ENCODE results near the gene ASAP2.

ASAP2 gene

DNA sequence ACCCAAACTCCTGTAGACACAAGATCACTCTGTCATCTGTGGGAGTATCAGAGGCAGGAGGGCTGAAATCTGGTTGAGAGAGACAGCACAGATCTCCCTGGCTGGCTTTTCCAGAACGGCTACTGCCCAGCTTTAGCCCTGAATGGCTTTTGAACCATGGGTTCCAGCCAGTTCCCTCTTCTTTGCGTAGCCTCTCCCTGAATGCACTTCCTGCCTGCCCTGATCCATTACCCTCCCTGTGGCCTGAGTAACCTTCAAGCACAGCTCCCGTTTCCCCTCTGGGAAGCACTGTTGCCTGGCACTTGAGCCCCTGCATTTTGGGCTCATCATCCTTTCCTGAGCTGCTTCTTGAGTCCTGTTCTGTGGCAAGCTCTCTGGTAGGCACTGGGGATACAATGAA is 68.8 kb downstream of the ASAP2 start:
- no peak for DNase-seq (ENCODE audit: low spot score)

DNA sequence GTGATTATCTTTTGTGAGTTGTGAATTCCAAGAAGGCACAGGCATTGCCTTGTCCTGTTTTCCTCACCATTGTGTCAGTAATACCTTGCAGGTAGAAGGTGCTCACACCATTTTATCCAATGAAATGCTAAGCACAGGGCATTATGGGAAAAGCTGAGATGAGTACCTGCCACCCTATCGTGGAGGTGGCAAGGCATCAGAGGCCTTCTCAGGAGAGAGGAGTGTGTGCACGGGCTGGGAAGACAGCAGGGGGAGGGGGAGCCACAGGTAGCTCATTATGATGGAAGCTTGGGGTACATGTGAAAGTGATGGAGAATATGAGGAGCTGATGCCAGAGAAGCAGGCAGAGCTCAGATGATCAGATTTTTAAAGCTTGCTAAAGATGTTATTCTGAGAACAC is 69.5 kb downstream of the ASAP2 start:
- DNase-seq (ENCODE audit: low spot score): no peak

DNA sequence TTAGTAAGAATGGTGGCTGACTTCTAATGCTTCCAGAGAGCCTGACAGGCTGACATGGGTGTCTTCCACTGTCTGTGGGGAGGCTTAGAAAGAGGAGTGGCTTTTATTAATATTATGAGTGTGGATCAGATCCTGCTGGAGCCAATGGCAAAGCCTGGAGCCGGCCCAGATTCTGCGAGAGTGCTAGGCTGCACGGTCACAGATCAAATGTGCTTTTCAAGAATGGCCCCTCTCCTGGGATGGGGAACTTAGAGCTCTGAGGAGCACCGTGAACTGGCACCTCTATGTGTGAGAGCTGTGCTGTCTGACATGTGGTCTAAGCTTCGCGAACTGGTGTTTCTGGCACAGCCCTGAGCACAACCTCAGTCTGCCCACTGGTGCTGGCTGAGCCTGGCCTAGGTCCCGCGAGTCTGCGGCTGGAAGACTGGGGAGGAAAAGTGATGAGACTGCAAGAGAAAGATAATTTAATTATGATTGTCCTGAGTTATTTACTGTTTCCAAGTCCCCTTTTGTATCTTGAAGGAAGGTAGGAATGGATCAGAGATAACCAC is 70.4 kb downstream of the ASAP2 start:
- no peak for DNase-seq (ENCODE audit: low spot score)

DNA sequence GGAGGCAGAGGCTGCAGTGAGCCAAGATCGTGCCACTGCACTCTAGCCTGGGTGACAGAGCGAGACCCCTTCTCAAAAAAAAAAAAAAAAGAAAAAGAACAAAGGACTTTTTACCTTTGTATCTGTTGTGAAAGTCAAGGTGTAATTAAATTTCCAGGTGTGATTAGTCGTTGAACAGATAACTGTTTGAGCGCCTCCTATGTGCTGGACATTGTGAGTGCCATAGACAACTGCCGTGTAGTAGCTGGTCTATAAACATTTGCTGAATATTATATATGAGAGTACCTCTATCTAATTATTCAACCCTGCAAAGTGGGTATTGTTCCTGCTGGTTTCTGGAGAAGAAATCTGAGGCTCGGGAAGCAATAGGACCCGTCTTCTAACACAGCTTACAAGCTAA is 71.8 kb downstream of the ASAP2 start:
- DNase-seq (ENCODE audit: low spot score): no peak

DNA sequence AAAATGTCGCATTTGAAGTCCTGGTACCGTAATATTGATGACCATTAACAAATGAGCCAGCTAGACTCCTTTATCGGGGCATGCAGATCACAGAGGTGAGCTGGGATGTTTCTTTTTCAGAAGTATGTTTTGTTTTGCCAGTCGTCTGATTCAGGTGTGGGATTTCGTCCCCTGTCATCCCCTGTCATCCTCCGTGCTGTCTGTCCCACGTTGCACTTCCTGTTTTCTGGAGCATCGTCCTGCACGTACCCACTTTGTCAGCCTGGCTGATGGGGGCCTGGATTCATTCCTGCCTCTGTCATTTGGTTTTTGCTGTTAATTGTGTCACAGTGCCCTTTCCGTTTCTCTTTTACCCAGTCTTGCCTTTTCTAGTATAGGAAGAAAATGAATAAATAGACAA is 72.8 kb downstream of the ASAP2 start:
- DNase-seq (ENCODE audit: low spot score): no peak

DNA sequence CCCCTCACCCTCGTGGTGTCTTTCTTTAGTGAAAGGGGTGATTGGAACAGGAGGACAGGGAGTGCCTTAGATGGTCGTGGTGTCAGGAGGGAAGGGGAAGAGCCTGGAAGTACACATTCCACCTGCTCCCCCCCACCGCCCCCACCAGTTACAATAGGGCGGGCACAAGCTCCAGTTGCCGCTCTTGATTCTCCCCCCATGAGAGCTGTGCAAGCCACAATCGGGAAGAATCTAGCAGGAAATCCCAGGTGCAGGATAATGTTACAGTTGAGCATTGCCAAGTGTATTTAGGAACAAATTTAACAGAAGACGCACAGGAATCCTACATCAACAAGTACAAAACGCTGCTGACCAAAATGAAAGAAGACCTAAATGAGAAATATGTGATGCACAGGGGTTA is 73.6 kb downstream of the ASAP2 start:
- no peak for DNase-seq (ENCODE audit: low spot score)

DNA sequence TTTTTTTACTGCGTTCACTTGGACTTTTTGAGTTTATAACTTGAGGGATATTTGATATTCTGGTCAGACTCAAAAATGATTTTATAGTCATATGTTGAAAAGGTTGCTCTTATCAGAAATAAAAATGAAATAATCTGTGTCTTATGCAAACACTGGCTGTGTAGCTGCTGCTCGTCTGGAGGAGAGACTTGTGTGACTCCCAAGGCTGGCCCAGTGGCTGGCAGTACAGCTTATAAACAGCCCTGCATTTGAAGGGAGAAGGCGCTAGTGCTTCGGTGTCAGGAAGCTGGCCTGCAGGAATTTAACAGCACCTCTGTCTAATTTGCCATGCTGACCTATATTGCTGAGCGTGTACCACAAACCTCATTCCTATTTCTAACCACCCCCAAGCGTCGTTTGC is 74.5 kb downstream of the ASAP2 start:
- DNase-seq (ENCODE audit: low spot score): no peak

DNA sequence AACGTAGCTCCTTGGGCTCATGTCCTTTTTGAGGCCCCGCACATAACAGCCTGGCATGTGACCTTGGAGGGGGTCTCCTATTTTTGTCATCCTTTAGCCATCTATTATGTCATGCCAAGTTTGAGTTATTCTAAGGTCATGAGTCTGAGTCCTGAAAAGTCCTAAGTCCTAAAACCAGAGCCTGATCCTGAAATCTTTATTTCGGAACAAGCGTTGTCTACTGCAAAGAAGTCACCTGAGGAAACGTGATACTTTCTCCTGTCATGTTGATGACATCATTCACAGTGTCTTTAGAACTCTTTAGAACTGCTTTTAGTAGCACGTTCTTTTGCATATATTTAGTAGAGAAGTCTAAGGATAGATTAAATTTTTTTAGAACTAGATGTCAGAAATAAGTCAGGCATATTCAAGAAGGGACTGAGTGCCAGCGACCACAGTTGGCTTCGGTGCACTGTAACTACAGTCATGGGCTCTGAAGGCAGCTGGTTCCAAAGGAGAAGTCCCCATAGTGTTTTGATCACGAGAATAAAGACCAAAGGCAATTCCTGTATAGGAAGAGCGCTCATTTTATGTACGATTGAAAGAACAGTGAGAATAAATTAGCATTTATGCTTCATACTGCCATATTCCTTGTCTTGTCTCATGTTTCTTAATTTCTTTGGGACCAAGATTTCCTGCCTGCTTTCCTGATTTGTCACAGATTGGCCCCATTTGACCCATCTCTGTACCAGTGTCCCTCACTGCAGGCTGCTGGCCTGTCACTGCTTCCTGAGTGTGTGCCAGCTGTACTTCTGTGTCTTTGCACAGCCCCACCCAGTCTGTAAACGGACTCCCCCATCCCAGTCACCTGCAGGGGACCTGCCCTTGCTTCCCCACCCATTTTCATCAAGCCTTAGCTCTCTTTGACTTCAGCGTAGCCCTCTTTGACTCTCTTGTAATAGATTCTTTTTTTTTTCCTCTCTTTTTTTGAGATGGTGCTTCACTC is 75.8 kb downstream of the ASAP2 start:
- DNase-seq (ENCODE audit: low spot score): no peak

DNA sequence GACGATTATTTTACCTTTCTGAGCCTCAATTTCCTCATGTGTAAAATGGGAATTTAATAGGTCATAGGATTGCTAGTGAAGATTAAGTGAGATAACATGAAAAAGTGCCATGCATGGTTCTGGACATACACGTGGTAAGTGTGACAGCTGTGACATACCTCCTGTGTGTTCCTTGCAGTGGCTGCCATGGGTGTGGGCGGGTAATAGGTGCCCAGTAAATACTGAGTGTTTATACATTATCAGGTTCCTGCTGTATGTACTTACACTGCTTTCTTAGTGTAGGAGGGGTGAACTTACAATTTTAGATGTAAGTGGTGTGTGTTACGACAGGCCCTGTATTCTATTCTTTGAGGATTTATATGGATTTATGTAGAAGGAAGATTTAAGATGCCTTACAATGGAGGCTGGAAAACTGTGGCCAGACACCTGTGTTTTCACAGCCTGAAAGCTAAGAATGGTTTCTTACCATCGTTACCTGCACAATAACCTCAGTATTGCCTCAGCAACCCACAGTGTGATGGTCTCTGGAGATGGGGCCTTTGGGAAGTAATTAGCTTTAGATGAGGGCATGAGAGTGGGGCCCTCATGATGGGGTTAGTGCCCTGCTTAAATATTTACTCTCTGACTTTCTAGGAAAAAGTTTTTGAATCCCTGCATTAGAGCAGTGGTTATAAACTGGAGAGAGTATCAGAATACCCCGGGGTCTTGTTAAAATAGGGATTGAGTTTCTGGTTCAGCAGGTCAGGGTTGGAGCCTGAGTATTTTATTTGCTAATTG is 78.1 kb downstream of the ASAP2 start:
- DNase-seq (ENCODE audit: low spot score): no peak

DNA sequence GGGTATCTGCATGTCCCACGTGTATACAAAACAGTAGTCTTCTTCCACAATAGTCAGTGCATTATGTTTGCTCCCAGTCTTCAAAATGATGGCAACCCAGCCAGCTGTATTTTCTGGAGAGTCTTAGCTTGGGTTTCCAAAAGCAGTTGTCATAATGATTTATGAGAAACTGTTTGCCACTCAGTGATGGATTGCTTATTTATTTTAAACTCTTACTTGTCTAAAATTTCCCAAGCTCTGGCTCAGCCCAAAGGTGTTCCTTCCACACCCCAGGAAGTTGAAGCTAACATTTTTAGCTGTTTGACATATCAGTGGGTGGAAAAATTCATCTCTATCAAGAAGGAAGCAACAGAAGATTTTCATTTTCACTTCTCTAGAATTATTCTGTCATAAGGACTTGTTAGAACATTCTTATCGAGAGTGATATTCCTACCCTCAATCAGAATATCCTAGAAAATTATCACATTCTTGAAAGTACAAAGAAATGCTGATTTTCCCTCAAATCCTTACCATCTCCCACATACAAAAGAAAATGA is 78.8 kb downstream of the ASAP2 start:
- DNase-seq (ENCODE audit: low spot score): no peak

DNA sequence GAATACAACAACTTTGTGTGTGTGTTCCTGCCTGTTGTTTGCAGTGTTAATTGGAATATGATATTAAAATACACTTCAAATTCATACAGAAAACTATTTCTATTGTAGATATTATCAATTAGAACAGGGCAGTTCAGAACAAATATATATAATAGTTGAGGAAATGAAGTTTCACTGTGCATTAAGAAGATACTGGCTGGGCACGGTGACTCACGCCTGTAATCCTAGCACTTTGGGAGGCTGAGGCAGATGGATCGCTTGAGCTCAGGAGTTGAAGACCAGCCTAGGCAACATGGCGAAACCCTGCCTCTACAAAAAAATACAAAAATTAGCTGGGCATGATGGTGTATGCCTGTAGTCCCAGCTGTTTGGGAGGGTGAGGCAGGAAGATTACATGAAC is 79.3 kb downstream of the ASAP2 start:
- no peak for DNase-seq (ENCODE audit: low spot score)

DNA sequence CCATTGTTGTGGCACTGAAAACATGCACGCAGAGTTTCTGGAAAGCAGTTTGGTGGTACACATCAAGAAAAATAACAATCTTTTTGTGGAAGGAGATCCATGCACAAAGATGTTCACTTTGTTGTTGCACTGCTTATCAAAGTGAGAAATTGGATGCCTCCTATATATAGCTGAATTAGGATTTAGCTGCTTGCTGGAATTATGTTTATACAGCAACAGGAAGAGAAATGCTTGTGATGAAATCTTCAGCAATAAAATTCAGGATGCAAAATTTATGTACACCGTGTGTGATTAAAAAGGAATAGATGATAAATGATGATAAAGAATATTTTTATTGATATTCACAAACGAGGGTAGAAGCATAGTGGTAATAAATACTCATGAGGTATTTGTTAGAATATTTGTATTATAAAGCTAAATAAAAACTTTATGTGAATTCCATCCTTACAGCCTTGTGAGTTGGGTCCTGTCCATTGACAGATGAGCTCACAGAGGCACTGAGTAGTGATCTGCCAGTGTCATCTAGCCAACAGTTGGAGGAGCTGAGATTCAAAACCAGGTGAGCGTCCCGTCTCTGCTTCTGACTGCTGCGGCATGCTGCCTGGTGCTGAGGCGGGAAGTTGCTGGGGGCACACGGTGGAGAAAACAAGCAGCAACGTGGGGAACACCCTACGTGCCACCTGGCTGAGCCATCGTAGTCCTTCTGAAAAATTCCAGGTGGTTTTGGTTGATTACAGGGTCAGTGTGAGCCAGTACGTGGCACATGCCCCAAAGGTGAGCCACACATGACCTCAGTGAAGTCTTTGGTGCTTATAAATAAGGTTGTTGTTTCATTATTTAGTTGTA is 80.2 kb downstream of the ASAP2 start:
- DNase-seq (ENCODE audit: low spot score): no peak

DNA sequence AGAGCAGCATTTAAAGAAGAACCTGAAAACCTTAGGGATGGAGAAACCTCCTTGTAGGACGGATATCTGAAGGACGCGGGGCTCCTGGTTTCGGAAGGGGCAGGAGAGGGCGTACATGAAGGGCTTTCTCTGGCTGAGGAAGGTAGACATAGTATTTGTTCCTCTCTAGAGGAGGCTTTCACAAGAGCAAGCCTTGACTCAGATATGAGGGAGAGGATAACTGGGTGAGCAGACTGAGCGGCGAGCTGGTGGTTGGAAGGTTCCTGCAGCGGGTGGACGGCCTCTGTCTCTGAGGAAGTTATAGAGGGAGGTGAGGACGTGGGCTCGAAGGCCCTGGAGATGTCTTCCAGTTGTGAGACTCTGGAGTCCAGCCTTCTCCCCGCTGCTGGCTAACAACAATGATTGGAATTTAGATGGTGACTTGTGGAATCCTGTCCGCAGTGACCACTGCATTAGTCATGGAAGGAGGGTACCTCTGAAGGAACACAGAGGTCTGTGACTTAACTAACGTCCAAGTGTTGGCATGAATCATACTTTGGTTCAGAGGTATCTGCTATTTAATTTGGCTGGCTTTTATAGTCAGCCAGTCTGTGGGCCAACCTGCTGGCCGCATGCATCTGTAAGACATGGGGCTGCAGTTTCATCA is 80.9 kb downstream of the ASAP2 start:
- no peak for DNase-seq (ENCODE audit: low spot score)

DNA sequence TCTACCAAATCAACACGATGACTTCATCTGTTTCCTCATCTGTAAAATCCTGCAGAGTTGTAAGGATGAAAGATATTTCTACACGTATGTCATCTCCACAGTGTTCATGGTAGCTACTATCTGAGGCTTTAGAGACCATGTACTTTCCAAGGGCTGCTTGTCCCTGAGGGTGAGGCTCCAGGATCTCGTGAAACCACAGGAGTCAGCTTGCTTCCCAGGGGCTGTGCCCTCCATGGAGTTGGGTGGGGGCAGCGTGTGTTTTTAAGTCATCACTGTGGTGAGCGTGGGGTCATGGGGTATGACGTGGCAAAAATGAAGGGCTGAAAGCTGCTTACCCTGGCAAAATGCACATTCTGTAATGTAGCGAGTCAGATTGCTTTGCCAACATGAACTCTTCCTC is 81.6 kb downstream of the ASAP2 start:
- DNase-seq (ENCODE audit: low spot score): no peak

DNA sequence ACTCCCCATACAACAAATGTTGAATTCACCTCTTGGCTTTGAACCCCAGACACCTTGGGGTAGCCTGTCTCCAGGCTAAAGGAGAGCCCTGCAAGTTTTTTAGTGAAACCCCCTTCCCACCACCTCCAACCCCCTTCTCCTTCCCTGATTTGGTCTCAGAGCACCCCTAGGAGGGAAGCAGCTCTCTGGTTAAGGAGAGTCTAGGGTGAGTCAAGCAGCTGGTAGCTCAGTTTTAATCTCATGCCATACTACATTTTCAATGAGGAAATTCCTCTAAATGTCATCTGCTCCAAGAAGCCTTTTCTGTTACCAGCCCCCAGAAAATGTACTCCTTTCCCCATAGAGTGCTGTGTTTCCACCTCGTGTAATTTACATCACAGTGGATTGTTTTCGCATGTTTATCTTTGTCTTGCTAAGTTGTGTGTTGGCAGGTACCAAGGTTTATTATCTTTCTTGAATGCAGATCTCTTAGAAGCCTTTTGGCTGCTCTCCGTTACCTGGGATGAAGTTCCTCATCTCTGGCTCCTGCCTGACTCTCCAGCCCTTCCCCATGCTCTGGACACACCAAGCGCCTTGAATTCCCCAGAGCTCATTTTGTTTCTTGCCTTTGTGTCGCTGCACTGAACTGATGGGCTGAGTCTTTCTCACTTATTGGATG is 82.2 kb downstream of the ASAP2 start:
- no peak for DNase-seq (ENCODE audit: low spot score)

DNA sequence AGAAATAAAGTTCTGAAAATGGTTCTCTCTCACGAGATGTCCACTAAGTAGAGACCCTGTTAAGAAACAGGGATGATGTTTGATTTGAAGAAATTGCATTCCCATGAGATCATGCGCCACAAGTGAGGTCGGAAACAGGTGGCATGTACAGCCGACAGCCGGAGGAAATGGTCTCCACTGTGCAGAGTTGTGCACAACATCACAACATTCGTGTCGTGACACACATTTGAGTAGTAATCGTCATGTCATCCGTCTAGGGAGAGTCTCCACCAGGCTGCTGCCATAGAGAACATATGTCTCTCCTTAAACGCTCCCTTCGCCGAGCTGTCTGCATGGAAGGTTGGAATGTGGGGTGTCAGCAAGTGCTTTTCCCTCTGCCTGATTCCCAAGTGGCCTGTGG is 84.7 kb downstream of the ASAP2 start:
- no peak for DNase-seq (ENCODE audit: low spot score)

DNA sequence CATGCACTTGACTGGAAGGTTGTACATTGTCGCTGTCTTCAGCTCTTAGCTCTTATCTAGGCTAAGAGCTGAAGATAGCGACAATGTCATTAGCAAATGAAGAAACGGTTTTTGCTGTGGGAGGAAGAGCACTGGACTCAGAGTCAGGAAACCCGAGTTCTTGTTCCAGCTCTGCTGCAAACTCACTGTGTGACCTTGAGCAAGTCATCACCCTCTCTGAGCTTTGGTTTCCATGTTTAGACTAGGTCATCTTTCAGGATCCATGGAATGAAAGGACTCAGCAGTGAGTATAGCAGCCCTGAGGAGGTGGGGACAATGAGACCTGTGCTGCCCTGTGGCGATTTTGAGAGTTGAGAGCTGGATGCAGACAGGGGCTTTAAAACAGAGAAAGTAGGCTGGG is 85.3 kb downstream of the ASAP2 start:
- DNase-seq (ENCODE audit: low spot score): no peak

DNA sequence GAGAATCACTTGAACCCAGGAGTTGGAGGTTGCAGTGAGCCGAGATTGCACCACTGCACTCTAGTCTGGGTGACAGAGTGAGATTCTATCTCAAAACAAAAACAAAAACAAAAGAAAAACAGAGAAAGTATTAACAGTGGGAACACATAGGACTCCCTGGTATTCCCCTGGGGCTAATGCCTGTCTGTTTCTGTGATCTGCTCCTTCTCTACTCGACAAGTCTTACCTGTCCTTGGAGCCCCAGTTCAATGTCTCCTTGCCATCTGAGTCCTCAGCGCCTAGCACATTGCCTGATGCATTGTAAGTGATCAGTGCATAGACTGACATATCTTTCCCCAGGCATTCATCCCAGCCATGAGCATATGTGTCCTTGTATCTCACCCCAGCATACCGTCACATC is 85.8 kb downstream of the ASAP2 start:
- no peak for DNase-seq (ENCODE audit: low spot score)

DNA sequence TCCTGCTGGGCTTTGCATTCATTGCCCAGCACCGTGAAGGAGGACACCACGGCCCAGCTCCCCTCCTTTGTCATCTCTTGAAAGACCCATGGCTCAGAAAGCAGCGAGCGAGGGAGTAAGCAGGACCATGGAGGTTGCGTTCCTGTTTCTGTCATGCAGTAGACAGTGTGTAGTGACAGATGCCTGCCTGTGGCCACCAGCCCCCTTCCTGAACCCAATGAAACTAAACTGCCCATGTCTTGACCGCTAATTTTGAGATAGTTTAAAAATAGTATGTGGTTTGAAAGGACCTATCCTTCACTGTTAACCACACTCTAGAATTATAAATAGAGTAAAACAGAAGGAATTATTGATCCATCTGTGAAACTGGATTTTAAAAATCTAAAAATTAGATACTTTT is 88.2 kb downstream of the ASAP2 start:
- no peak for DNase-seq (ENCODE audit: low spot score)

DNA sequence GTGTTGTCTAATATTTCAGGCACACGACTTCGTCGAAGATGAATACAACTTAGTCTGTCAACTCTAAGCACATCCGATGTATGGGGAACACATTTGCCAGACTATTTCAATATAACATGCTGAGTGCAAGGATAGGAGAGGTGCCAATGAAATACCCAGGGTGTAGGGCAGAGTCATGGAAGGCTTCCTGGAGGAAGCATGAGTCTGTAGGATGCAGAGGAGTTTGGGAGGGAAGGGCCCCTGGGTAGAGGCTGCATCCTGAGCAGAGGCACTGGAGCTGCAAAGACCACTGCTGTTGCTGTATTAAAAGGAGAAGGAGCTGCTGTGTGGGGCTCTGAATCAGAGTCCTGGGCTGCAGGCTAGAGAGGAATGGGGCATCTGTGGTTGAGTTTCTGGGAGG is 89.9 kb downstream of the ASAP2 start:
- no peak for DNase-seq (ENCODE audit: low spot score)

DNA sequence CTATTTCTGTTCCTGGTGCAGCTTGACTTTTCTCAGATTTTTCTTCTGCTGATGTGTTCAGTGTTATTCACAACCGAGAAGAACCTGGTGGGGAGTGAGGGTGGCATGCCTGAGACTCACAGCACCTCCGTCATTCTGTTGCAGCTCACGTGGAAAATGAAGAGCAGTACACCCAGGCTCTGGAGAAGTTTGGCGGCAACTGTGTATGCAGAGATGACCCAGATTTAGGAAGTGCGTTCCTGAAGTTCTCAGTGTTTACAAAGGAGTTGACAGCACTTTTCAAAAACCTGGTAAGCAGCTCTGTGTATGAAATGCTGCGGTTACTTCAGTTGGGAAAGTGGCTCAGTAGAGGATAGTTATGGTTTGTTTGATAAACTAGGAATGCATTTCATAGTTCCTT is 90.5 kb downstream of the ASAP2 start:
- DNase-seq (ENCODE audit: low spot score): no peak
